Thoracic aorta (tissue), 2 donors: ENCODE data around the gene OTULIN. TPM values are rescaled to one million over a fixed set of nuclear protein-coding genes. Genes with fewer than 3 reads are reported as not detected.

Experiments
- ATAC-seq: fragments of 150-250 bp; one replicate; pipeline ENCODE4 v1.8.0; 2017; ENCODE audit warnings: low read depth; ENCODE audit not compliant: insufficient number of reproducible peaks, low FRiP score
- DNase-seq: peaks from one replicate; pipeline ENCODE4 v3.0.0-alpha.2; 2020; ENCODE audit warnings: low spot score
- H3K27ac ChIP-seq, 2 donors: fragments of 200-600 bp; sonication (generic); 1 replicate in 1 of 2; 2 replicates in 1 of 2; pipeline ENCODE4 v1.5.1; 2016; ENCODE audit warnings: mild to moderate bottlenecking in 2 of 2, moderate library complexity in 2 of 2
- H3K27me3 ChIP-seq: fragments of 200-600 bp; sonication (generic); replicated peaks from 2 replicates; pipeline ENCODE4 v1.6.0; 2016; ENCODE audit warnings: mild to moderate bottlenecking; ENCODE audit not compliant: insufficient read depth
- H3K36me3 ChIP-seq: fragments of 200-600 bp; sonication (generic); one replicate; pipeline ENCODE4 v1.5.1; 2016
- H3K4me1 ChIP-seq, 2 donors: fragments of 200-600 bp; sonication (generic); 1 replicate in 1 of 2; 2 replicates in 1 of 2; pipeline versions ENCODE4 v1.5.1 to v1.6.0; 2016; ENCODE audit warnings: low read depth in 2 of 2, mild to moderate bottlenecking in 1 of 2; ENCODE audit not compliant: control insufficient read depth in 1 of 2
- H3K4me3 ChIP-seq: fragments of 200-600 bp; sonication (generic); 2 replicates; pipeline ENCODE4 v1.5.1; 2016; ENCODE audit warnings: mild to moderate bottlenecking
- H3K9me3 ChIP-seq: fragments of 200-600 bp; sonication (generic); 2 replicates; pipeline ENCODE4 v1.5.1; 2016
- CTCF ChIP-seq: fragments of 200-600 bp; sonication (generic); IDR thresholded peaks from one replicate; pipeline ENCODE4 v1.5.1; 2019; ENCODE audit warnings: antibody characterized with exemption
- total RNA-seq, 2 donors: library from RNA; depleted of rRNA; stranded (reverse); fragments of >200 nt; gene quantifications; one replicate each; pipeline versions ENCODE4 v1.1.0 to v1.2.3, GENCODE V29; 2016

Gene OTULIN
- total RNA-seq, 2 donors from 2014 or later = 52.5 to 52.9 TPM

DNA sequence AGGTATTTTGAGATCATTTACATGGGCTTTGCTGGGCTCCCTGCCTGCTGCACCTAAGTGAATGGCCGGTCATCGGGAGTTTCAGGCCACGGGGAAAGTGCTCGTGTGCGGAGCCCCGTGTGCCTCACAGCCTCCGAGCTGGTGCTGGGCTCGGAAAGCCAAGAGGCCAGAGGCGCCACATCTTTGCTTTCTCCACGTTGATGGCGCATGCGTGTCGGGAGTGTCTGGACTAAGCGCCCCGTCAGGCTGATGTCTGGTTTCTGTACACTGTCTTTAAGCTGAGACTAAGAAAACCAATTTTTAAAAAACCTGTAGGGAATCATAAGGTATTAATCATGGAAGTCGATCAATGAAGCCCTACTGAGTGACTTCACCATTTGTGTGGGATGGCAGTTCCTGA, 69.1 kb downstream of the OTULIN start:
- no peak overlapping the region for H3K4me3 ChIP-seq
- H3K9me3 ChIP-seq = no peaks in the 10 kb centered on the region
- ATAC-seq = no peak
- no peak overlapping the region for H3K27ac ChIP-seq
- no peak for TF ChIP-seq CTCF
- no peaks in the 10 kb centered on the region for H3K27me3 ChIP-seq
- peaks cover 22% of the 10 kb centered on the region for H3K36me3 ChIP-seq
- H3K4me1 ChIP-seq = peaks cover 13 to 18% of the 10 kb centered on the region in 2 donors
- DNase-seq = no peak

- no peak for ATAC-seq
- DNase-seq = no peak
- H3K36me3 ChIP-seq = peaks cover 22% of the 10 kb centered on the region
- TF ChIP-seq CTCF = no peak
- H3K27me3 ChIP-seq = no peaks in the 10 kb centered on the region
- no peak overlapping the region for H3K4me3 ChIP-seq
- H3K27ac ChIP-seq = no peak overlapping the region
- no peaks in the 10 kb centered on the region for H3K9me3 ChIP-seq
- H3K4me1 ChIP-seq = peaks cover 20 to 25% of the 10 kb centered on the region in 2 donors
Measured at GRCh38 chr5:14734396-14734795, 69.9 kb downstream of the OTULIN start.

DNA sequence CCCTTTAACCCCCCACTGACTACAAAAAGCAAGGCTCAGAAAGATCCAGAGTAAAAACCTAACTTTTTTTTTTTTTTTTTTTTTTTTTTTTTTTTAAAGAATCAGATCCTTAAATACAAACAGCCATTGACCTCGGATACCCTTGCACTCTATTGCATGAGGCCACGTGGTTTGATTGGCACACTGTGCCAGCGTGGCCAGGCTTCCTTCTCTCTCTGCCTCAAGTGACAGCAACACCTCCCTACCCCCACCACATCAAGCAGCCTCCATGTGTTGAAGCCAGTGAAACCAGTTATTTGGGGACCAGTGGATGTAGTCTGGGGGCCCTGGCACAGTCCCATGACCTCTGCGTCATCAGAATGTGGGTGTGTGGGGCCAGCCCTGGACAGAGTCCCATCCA, 71.4 kb downstream of the OTULIN start:
- ATAC-seq (no peak), DNase-seq (no peak)
- Histone ChIP-seq H3K4me1 (peaks cover 26 to 38% of the 10 kb centered on the region in 2 donors), H3K27ac (no peak overlapping the region), H3K27me3 (no peaks in the 10 kb centered on the region), H3K36me3 (peaks cover 20% of the 10 kb centered on the region), H3K9me3 (no peaks in the 10 kb centered on the region), H3K4me3 (no peak overlapping the region)
- no peak for TF ChIP-seq CTCF

- Histone ChIP-seq H3K27ac (no peak overlapping the region), H3K36me3 (peaks cover 31% of the 10 kb centered on the region), H3K9me3 (no peaks in the 10 kb centered on the region), H3K27me3 (no peaks in the 10 kb centered on the region), H3K4me3 (no peak overlapping the region), H3K4me1 (peaks cover 26 to 42% of the 10 kb centered on the region in 2 donors)
- no peak for ATAC-seq
- TF ChIP-seq CTCF = no peak
- DNase-seq = no peak
Measured at GRCh38 chr5:14737291-14737690, 72.8 kb downstream of the OTULIN start.

- peak overlapping the region in 1 of 2 donors; percentile 59 for H3K27ac ChIP-seq
- no peaks in the 10 kb centered on the region for H3K9me3 ChIP-seq
- H3K4me3 ChIP-seq = no peak overlapping the region
- H3K36me3 ChIP-seq = peaks cover 31% of the 10 kb centered on the region
- no peaks in the 10 kb centered on the region for H3K27me3 ChIP-seq
- peaks cover 30 to 50% of the 10 kb centered on the region in 2 donors for H3K4me1 ChIP-seq
- ATAC-seq (no peak), DNase-seq (no peak)
- TF ChIP-seq CTCF = no peak
Measured at GRCh38 chr5:14738050-14738449, 73.5 kb downstream of the OTULIN start.
